ENCODE results near the gene PAQR9. TPM values are rescaled to one million over a fixed set of nuclear protein-coding genes. Genes with fewer than 3 reads are reported as not detected.

Gene PAQR9
- polyA plus RNA-seq, 1 of the 3 experiments (the other 2 are of a cell fraction) = 0.16 TPM

DNA sequence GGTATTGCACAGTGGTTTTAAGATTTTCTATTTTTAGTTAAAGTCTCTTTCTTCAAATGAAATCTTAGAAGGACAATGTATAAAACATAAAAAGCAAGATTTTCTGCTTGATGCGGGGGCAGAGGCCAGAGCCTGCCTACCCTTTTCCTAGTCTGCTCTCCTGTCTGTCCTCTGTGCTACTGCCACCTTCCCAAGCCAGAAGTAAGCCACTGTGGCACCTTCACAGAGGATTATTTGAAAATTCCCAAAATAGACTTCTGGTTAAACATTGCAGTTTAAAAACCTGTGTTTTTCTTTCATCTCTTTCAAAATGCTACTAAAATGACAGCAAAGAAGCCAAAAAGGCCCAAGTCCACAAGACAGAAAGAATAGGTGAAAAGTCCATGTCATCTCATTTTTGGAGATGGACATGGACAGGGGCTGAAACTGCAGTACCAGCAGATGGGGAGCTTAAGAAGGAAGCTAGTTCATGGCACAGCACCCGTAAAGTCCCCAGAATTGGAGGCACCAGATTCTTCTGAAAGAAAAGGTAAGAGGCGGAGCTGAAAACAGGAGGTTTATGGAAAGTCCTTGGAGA is 37.0 kb downstream of the PAQR9 start (continued):
- TF ChIP-seq, protein P1, sequence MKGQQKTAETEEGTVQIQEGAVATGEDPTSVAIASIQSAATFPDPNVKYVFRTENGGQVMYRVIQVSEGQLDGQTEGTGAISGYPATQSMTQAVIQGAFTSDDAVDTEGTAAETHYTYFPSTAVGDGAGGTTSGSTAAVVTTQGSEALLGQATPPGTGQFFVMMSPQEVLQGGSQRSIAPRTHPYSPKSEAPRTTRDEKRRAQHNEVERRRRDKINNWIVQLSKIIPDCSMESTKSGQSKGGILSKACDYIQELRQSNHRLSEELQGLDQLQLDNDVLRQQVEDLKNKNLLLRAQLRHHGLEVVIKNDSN (IDR thresholded peaks at IDR 0.05; ENCODE audit: borderline replicate concordance, low read depth) = no peak
- TF ChIP-seq RFX5 (IDR thresholded peaks at IDR 0.05; ENCODE audit: low read length) (no peak), RCOR1 (IDR thresholded peaks at IDR 0.05; ENCODE audit: low read length) (no peak), SIN3A (IDR thresholded peaks at IDR 0.05; ENCODE audit: borderline replicate concordance, low read depth, low read length) (no peak), SMC3 (IDR thresholded peaks at IDR 0.05; ENCODE audit: low read depth, low read length) (no peak), GABPA (IDR thresholded peaks at IDR 0.05; ENCODE audit: low read depth) (no peak), EZH2phosphoT487 (IDR thresholded peaks at IDR 0.05; ENCODE audit: borderline replicate concordance, low read depth) (no peak), JUND (IDR thresholded peaks at IDR 0.05) (no peak), ELF1 (IDR thresholded peaks at IDR 0.05) (no peak)

DNA sequence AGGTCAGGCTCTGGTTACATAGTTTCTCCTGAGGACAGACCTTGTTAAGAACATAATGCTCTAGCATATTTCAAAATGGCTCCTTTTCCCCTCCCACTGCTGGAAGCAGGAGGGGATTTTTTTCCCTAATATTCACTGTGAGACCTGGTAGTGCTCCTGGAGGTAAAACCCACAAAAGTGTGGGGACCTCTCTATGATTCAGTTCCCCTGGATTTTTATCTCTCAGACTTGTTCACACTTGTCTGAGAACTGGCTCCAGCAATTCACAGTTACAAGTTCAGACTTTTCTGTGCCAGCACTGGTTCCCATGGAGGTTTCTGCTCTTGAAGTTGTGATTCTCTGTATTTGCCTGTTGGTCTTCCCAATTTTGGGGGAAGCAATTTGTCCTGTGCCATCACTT is 38.3 kb downstream of the PAQR9 start:
- no peak overlapping the region for H2AFZ ChIP-seq (ENCODE audit: low read depth)
- H3K79me2 ChIP-seq (ENCODE audit: insufficient read depth) = no peaks in the 10 kb centered on the region
- H3K4me1 ChIP-seq (ENCODE audit: control insufficient read depth in 1 of 2, insufficient read depth in 2 of 2, low read depth in 1 of 2, low read length in 1 of 2) = no peaks in the 10 kb centered on the region
- H3F3A ChIP-seq (replicated peaks; ENCODE audit: insufficient read depth) = no peaks in the 10 kb centered on the region
- TF ChIP-seq FOXJ3 (CRISPR knock-in tag; IDR thresholded peaks at IDR 0.05) (no peak), RAD21 (IDR thresholded peaks at IDR 0.05; ENCODE audit: low read length) (no peak), ELF1 (IDR thresholded peaks at IDR 0.05) (no peak), MEF2A (IDR thresholded peaks at IDR 0.05; ENCODE audit: borderline replicate concordance, low read depth) (no peak), MXI1 (IDR thresholded peaks at IDR 0.05; ENCODE audit: low read depth, low read length) (no peak), RXRA (IDR thresholded peaks at IDR 0.05; ENCODE audit: borderline replicate concordance, low read depth) (no peak), POLR2AphosphoS5 (IDR thresholded peaks at IDR 0.05; ENCODE audit: low read depth, low read length) (no peak), YY1 (IDR thresholded peaks at IDR 0.05; ENCODE audit: low read depth) (no peak), GABPA (IDR thresholded peaks at IDR 0.05; ENCODE audit: low read depth) (no peak), NFIC (IDR thresholded peaks at IDR 0.05; ENCODE audit: borderline replicate concordance) (no peak), EZH2phosphoT487 (IDR thresholded peaks at IDR 0.05; ENCODE audit: borderline replicate concordance, low read depth) (no peak), RFX5 (IDR thresholded peaks at IDR 0.05; ENCODE audit: low read length) (no peak), FOXM1 (IDR thresholded peaks at IDR 0.05; ENCODE audit: low read depth) (no peak), RCOR1 (IDR thresholded peaks at IDR 0.05; ENCODE audit: low read length) (no peak)
- TF ChIP-seq, protein P2, sequence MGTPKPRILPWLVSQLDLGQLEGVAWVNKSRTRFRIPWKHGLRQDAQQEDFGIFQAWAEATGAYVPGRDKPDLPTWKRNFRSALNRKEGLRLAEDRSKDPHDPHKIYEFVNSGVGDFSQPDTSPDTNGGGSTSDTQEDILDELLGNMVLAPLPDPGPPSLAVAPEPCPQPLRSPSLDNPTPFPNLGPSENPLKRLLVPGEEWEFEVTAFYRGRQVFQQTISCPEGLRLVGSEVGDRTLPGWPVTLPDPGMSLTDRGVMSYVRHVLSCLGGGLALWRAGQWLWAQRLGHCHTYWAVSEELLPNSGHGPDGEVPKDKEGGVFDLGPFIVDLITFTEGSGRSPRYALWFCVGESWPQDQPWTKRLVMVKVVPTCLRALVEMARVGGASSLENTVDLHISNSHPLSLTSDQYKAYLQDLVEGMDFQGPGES (IDR thresholded peaks at IDR 0.05; ENCODE audit: low read depth, low read length) = no peak
- no peak overlapping the region for H3K4me2 ChIP-seq
- H3K9me2 ChIP-seq = no peaks in the 10 kb centered on the region
- ChIA-PET CTCF (no interaction called here), POLR2A (no interaction called here)
- no peak for DNase-seq
- H3K36me3 ChIP-seq (replicated peaks in 1 of 2; ENCODE audit: control insufficient read depth in 1 of 2, insufficient read depth in 2 of 2, low read length in 1 of 2) = no peaks in the 10 kb centered on the region
- no peaks in the 10 kb centered on the region; the same call in 1 of the 2 replicates for H3K9me3 ChIP-seq
- H3K4me3 ChIP-seq (ENCODE audit: low read depth in 2 of 2, low read length in 1 of 2) = no peak overlapping the region
- no peak overlapping the region for H3K27ac ChIP-seq (ENCODE audit: low read depth in 2 of 2, low read length in 1 of 2)
- H3K27me3 ChIP-seq (ENCODE audit: insufficient read depth) = no peaks in the 10 kb centered on the region
- no peaks in the 10 kb centered on the region for H4K20me1 ChIP-seq (ENCODE audit: insufficient read depth)
- H3K9ac ChIP-seq = no peak overlapping the region

Measured in SK-N-SH (cell line).